HG03103 (cell line): ENCODE data around the gene STMN3.
A peak's percentile ranks its signal among the peaks of the same experiment; 100 is the strongest.
"Not testable (repeated sequence)": the region's sequence is repeated elsewhere in the genome, so short reads cannot be mapped to it uniquely, and the experiment has no call there.

Experiments used
- ATAC-seq: cut with Tn5 transposase; IDR thresholded peaks from one replicate; pipeline ENCODE4 v1.9.1; 2021; ENCODE audit warnings: low read depth; ENCODE audit not compliant: unreplicated experiment

The STMN3 gene

DNA sequence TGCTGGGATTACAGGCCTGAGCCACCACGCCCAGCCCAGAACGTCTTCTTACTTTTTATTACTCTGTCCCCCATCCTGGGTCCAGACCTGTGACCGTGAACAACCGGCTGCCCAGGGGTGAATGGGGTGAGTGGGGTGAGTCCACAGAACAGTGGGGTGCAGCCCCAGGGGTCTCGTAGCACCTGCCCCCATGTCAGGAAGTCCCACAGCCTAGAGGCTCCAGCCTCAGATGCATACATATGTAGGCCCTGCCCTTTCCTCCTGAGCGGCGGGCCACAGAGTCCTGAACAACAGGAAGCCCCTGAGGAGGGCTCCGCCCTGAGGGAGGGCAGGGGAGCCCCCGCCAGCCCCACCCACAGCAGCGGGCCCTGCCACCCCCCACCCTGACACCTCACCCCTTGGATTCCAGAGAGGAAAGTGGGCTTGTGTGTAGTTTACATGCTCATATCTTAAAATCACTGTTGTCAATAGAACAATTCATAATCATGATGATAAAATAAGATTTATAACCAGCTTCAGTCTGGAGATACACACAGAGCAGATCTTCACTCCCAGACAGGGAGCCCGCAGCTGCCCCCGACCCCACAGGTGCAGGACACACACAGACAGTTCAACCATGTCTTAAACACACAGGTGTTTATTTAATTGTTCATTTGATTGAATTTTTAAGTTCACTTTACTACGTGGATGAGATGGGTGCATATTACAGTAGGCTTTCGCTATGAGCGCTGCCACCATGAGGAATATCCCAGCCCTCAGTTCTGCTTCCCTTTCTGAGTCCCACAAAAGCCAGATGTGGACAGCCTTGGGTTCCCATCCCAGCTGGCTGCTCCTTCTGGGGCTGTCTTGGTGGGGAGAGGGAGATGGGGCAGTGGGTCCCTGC lies 13.9 kb downstream of the STMN3 start:
- no peak for ATAC-seq

DNA sequence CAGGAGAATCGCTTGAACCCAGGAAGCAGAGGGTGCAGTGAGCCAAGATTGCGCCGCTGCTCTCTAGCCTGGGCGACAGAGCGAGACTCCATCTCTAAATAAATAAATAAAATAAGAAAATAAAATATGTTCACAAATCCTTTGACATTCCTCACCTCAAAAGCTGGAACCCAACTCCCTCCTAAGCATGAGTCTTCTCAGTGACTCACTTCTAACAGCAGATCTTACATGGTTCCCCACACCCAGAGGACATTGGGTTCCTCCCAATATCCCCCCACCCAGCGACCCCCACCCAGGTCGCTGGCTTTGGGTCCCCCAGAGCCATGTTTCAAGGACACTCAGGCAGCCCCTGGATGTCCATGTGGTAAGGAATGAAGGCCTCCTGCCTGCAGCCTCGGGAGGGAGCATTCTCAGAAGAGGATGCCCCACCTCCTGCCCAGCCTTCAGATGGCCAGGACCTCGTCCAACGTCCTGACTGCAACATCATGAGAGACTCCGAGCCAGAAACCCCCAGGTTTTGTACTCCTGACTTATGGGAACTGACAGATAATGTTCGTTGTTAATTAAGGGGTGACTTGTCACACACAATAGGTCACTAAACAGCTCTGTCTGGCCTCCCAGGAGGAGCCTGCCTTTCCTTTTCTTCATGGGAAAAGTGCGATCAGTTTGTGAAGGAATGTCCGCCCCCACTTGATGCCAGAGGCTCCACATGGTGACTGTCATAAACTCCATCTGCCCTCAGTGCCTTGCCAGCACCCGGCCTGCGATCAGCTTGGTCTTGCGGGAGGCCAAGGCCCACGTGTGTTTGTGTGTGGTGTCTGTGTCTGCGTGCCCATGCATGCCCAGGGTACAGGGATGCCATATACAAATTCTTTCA lies 16.2 kb downstream of the STMN3 start:
- no peak for ATAC-seq

DNA sequence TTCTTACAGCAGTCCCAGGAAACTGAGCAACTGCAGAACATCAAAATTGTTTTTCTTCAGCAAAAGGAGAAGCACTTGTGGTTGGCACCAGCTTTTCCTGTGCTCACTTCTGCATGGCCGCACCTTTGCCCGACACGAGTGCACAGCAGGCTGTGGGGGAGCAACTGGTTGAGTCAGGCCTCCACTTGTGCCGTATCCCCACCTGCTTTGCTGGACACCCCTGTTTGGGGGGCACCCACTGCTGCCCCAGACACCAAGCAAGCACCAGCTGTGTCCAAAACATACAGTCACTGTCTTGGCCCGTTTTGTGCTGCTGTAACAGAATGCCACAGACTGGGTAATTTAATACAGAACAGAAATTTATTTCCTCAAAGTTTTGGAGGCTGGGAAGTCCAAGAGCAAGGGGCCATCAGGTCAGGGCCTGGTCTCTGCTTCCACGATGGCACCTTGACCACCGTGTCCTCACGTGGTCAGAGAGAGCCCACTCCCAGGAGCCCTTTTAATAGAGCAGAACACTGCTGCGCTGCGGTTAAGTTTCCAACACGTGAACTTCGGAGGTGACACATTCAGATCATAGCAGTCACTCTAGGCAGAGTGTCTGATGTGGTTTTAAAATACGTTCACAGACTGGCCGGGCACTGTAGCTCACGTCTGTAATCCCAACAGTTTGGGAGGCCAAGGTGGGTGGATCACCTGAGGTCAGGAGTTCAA lies 17.6 kb downstream of the STMN3 start:
- no peak for ATAC-seq

DNA sequence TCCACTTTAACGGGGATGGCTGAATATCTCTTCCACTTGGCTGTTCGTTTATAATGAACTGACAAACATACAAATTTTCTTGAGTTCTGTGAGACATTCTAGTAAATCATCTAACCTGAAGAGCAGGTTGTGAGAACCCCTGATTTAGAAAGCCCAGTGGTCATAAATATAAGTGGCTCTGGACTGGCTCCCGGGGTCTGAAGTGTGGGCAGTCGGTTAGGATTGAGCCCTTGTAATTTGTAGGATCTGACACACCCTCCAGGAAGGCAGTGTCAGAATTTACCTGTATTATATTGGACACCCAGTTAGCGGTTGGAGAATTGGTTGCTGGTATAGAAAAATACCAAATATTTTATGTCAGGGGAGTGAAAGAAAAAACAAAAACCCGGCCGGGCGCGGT lies 19.5 kb downstream of the STMN3 start:
- no peak for ATAC-seq

DNA sequence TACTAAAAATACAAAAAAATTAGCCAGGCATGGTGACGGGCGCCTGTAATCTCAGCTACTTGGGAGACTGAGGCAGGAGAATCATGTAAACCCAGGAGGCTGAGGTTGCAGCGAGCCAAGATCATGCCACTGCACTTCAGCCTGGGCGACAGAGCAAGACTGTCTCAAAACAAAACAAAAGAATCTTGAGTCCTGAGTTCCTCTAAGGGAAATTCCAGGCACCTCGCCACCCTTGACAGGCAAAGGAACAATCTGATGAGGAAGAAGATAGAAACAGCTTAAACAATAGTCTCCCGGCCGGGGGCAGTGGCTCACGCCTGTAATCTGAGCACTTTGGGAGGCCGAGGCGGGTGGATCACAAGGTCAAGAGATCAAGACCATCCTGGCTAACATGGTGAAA lies 21.8 kb downstream of the STMN3 start:
- ATAC-seq: not testable (repeated sequence)

DNA sequence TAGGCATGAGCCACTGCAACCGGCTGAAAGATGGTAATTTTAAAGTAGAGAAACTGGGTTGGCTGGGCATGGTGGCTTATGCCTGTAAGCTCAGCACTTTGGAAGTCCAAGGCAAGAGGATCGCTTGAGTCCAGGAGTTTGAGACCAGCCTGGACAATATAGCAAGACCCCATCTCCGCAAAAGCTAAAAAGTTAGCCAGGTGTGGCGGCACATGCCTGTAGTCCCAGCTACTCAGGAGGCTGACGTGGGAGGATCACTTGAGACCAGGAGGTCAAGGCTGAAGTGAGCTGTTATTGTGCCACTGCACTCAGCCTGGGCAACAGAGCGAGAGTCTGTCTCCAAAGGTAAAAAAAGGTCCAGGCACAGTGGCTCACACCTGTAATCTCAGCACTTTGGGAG lies 22.3 kb downstream of the STMN3 start:
- not testable (repeated sequence) for ATAC-seq

DNA sequence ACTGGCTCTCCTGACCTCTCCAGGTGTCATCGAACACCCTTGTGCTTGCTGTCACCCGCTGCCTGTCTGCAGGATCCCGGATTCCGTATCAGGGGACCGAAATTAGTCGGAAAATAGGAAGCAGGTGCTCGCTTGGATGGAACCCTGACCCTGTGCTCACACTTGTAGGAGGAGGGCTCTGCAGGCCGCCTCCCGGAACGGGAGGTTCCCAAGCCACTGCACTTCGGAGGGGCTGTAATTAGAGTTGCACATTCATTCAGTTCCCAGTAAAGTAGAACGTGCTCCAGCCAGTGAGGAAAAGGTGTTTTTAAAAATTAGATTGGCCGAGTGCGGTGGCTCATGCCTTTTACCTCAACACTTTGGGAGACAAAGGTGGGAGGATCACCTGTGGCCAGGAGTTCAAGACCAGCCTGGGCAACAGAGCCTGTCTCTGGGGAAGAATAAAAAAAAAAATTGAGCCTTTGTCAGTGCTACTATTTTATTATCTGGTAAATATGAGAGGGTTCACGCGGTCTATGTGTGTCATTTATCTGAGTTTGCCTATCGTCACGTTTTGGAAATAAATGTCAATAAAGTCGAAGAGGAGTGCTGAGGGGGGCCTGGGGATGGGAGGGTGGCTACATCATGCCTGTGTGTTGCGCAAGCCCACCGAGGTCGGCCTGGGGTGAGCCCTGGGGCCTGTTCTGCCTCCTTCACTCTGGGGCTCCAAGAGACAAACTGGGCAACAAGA lies 24.8 kb downstream of the STMN3 start:
- ATAC-seq: no peak

DNA sequence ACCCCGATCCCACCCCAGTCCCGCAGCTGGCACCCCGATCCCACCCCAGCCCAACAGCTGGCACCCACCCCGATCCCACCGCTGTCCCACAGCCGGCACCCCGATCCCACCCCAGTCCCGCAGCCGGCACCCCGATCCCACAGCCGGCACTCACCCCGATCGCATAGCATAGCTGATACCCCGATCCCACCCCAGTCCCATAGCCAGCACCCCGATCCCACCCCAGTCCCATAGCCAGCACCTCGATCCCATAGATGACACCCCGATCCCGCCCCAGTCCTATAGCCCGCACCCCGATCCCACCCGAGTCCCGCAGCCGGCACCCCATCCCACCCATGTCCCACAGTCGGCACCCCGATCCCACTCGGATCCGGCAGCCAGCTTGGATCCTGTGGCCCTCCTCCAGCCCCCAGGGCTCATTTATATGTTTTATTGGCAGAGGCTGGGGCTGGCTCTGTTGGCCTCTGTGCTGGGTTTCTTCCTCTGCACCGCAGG lies 25.4 kb downstream of the STMN3 start:
- ATAC-seq: no peak

DNA sequence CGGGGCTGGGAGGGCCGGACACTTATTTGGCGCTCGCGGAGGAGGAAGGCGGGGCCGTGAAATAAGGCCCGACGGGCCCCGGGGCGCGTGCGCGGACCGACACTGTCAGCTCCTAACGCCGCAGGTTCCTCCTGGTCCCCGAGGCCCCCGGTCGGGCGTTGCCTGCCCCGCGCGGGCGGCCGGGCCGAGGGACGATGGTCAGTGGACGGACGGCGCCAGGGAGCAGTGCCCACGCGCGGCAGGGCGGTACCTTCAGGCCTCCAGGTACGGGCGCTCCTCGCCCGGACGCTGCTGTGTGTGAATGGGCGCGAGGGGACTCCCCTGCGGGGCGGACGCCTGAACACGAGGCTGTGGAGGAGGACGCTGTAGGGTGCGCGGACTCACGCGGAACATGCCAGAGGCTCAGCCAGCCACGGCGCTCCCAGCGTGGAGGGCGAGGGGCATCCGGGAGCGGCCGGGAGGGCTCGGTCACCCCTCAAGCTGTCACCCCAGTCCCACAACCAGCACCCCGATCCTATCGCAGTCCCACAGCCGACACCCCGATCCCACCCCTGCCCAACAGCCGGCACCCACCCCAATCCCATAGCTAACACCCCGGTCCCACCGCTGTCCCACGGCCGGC lies 26.0 kb downstream of the STMN3 start:
- peak; percentile 68 for ATAC-seq

DNA sequence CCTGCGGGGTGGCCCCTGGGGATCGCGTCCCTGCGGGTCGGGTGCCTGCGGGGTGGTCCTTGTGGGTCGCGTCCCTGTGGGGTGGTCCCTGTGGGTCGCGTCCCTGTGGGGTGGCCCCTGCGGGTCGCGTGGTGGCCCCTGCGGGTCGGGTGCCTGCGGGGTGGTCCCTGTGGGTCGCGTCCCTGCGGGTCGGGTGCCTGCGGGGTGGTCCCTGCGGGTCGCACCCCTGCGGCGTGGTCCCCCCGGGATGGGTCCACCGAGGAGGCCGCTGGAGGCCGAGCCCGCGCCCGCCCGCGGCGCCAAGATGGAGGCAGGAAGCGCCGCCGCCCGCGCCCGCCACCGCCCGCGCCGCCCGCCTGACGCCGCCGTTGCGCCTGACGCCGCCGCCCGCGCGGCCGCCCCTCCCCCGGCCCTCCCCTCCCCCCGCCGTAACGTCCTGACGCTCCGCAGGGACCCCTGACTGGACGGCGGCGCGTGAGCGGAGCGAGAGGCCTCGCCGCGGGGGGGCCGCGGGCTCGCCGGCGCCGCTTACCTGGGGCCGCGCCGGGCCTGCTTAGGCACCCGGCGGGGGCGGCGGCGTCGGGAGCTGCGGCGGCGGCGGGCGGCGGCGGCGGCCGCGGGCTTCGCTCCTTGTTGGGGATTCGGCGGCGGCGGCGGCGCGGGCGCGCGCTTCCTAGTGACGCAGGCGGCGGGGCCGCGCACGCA lies 26.6 kb downstream of the STMN3 start, which contains the start of gene GMEB2:
GMEB2 (minus strand) TSS at position 678 of the 705 bp plus-strand sequence. CDS start 7,704 bp downstream, outside the sequence.
- ATAC-seq: peak; percentile 38

DNA sequence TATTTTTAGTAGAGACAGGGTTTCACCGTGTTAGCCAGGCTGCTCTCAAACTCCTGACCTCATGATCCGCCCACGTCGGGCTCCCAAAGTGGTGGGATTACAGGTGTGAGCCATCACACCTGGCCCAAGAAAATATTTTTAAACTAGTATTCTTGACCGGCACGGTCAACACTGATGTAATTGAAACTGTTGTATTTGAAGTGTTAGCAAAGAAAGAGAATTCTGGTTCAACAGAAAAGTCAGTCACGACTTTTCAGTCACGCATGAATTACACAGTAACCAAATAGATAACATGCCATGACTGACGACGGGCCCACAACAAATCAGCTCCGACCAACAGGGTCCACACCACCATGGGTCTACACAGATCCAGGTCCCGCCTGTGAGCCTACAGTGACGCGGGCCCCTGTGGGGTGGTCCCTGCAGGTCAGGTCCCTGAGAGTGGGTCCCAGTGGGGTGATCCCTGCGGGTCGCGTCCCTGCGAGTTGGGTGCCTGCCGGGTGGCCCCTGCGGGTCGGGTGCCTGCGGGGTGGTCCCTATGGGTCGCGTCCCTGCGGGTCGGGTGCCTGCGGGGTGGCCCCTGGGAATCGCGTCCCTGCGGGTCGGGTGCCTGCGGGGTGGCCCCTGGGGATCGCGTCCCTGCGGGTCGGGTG lies 27.3 kb downstream of the STMN3 start:
- no peak for ATAC-seq

DNA sequence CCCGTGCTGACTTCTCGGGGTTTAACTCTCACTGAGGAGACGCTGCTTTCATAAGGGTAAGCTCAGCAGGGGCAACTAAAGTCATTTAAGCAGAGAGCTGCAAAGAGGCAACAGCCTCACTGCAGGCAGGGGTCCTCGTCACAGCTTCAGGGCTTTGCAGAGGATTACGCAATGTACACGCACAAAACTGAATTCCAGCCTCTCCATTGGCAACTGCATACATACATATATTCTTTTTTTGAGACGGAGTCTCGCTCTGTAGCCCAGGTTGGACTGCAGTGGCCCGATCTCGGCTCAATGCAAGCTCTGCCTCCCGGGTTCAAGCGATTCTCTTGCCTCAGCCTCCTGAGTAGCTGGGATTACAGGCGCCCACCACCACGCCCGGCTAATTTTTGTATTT lies 28.7 kb downstream of the STMN3 start:
- ATAC-seq: no peak

DNA sequence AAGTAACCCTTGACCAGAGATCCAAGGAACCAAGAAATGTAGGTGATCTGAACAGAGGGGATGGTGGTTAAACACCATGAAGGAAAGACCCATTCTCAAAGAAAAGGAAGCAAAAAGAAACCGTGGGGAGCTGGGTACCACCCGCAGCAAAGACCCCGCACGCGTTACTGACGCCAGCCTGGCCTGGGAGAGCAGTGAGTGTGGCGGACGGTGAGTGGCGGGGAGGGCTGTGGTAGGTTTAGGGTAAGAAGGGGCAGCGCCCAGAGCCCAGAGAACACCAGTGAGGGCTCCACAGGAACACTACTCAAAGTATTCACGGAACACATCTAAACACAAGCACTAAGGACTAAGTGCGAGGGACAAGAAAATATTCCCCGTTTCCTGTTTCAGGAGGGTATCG lies 30.5 kb downstream of the STMN3 start:
- ATAC-seq: no peak

DNA sequence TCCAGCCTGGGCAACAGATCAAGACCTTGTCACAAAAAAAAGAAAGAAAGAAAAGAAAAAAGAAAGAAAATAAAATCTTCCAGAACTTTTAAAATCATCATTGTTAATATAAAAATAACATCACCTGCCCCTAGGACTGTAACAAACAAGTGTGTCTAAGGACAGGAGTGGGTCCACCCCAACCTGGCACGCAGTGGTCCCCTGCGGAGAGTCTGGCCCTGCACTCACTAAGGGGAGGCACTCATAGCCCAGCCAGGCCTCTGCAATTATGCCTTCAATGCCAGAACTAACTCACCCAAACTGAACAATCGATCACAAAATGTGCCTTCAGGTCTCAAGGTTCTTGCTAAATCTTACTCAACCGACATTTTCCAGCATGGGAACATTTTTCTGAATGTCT lies 31.1 kb downstream of the STMN3 start:
- ATAC-seq: no peak

DNA sequence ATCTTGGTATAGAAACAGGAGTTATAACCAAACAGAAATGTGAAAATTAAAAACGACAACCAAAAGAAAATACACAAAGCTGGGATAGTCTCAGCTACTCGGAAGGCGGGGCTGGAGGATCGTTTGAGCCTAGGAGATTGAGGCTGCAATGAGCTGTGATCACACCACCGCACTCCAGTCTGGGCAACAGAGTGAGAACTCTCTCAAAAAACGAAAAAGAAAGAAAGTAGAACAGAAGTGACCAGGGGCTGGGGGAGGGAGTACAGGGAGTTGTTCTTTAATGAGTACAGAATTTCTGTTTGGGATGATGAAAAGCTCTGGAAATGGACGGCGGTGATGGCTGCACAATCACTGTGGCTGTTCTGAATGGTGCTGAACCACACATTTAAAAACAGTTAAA lies 32.2 kb downstream of the STMN3 start:
- ATAC-seq: no peak

DNA sequence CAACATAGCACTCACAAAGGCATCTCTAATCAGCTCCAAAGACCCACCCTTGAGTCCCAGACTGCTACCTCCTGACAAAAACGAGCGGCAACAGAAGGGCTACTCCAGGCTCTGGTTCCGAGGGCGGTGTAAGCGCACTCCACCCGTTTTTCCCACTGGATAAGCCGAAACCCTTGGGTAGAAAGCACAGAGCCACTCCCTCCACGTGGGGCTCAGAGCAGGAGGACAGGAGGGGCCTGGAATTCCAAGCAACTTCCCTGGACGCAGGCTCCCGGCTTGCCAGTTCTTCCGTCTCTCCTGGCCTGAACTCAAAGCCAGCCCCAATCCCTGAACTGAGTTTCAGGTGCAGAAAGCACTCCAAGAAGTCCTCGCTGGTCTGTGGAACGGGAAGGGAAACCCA lies 33.7 kb downstream of the STMN3 start:
- no peak for ATAC-seq

DNA sequence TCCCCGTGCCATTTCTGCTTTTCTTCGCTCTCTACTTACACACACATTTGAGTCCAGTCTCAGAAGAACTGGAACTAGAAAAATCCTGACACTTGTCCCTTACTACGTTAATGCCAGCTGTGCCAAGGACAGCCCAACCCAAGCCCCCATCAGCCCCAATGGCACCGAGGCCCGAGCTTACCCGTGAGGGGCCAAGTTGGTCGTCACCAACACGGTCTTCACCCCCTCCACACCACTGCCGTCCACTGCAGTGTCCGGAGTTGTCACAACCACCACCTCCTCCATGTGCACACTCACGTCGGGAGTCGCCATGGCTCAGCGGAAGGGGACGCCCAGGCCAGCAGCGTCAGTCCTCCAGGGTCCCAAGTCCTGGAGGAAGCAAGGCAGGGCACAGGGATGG lies 34.1 kb downstream of the STMN3 start:
- ATAC-seq: no peak

DNA sequence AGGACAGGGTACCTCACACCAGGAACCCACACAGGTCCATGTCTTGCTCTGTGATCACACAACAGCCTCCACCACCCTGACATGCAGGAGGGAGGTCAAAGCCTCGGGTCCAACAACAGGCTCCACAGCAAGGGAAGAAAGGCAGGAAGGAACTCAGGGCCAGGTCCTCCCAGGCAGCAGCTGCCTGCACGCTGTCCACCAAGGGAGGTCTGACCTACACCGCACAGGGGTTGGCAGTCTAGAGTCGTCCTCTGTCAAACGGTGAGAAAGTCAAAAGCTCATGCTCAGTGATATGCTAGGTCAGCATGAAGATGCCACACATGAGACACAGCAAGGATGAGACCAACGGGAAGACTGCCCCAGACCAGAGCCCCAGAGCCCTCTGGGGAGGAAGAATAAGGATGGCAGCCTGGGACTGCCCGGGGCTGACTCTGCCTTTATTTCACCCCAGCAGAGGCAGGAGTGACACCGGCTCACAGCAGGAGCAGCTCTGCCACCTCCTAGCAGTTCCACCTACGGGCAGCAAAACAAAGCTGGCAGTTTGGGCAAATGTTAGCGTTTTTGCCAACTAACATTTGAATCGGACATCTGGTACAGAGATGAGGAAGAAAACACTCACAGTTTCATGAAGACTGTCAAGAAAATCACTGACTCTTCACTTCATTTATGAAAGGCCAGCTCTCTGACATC lies 34.8 kb downstream of the STMN3 start:
- ATAC-seq: no peak
